Embryonic facial prominence (tissue), 1 donor: ENCODE results near the gene ASB2.

Experiments used
- DNase-seq: peaks from one replicate; pipeline ENCODE4 v3.0.0-alpha.2; 2016; ENCODE audit errors: extremely low spot score

ASB2 gene

DNA sequence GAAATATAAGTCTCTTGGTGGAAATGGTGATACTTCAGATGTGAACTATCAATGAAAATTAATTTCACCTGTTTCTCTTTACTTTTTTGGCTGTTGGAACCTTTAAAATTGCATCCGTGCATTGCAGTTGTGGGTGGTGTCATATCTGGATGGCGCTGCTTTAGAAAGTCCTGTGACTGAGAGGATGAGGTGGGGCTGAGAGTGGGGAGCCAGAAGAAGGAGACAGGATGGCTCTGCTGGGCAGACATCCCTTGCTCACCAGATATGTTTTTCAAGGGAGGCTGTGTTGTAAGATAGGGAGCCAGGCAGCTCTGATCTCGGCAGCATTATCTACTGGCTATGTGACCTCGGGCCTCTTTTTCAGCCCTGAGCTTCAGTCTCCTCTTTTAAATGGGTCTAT is 12.7 kb downstream of the ASB2 start:
- no peak for DNase-seq

DNA sequence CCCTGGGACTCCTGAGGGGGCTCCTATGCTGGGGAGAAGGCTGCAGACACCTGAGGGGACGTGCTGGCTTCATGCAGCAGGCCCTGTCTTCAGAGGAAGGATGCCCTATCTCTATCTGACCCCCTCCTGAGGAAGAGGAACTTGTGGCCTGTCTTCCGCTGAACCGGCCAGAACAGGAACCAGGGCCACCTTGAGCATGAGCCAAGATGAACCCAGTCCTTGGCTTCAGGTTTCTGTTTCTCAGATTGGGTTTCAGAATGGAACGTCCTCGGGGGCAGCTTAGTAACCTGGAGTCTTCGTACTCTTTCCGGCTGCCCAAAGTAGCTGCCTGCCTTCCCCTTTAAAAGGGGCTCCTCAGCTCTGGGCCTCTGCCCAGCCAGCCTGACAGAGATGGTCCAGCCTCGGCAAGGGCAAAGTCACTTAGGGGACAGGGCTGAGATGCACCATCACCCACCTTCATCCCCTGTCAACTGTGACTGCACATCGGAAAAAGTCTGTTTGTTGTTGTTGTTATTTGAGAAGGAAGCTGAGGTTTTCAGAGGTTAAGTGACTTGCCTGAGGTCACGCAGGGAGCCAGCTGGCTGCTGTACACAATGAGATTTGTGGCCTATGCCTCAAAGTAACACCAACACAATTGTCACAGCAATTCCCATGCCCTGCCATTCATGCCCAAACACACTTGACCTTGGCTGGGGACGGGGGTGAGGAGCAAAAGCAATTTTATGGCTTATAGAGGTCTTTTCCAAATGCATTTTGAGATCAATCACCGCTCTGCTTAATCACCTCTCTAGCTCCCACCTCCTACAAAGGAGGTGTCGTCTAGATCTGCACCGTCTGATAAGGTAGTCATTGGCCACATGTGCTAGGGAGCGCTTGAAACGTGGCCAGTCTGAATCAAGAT is 13.4 kb downstream of the ASB2 start:
- no peak for DNase-seq

DNA sequence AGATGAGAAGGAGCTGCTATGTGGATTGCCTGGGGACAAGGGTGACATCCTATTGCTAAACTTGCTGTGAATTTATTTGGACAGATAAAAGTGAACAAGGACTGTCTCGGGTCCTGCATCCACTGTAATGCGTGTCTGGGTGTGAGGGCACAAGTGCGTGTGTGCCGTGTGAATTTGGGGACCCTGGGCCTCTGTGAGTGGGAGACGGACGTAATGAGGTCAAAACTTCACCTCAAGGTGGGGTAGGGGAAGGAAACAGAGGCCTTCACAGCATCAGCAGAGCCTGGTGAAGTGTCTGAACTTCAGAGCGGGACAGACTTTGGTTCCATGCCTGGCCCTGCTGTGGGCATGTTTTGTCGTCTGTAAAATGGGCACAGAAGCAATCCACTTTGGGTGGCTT is 14.8 kb downstream of the ASB2 start:
- DNase-seq, result no peak

DNA sequence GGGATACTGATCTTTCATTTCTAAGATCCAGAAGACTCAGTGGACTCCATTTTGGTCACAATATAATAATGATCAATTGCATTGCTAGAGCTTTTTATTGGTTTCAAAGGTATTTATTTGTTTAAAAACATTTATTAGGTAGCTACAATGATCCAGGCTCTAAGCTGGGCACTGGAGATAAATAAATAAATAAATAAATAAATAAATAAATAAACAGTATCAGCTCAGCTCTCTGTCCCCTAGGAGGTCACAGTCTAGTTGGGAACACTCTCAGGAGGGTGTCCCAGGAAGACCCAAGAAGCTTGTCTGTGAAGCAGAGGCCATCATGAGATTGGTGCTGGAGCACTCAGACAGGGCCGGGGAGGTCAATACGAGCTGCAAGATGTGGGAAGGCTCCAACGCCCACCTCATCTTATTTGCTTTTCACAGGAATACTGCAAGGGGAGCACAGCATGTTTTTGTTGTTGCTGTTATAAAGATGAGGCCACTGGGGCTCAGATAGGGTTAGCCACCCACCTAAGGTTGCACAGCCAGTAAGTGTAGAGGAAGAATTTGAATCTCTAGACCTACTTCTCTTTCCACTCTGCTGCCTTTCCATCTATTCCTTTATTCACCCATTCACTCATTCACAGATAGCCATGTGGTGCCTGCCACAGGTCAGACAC is 15.5 kb downstream of the ASB2 start:
- no peak for DNase-seq

DNA sequence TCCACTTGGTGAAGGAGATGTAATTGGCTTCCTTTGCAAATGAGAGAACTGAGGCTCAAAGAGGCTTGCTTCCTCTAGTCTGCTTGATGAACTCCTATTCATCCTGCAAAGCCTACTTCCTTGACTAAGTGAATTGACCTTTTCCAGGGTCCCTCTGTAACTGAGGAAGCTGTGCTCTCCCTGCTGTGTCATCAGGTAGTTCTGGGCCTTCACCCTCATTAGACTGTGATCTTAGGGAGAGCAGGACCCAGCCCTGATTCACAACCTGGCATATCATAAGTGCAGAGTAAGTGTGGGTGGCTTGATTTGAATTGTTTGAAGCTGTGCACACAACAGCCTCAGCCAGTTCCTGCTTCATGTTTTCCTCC is 16.3 kb downstream of the ASB2 start:
- DNase-seq, result no peak

- DNase-seq, result no peak
Observed at GRCh38 chr14:93959239-93960107, 16.9 kb downstream of the ASB2 start.

- no peak for DNase-seq
Observed at GRCh38 chr14:93958567-93959238, 17.7 kb downstream of the ASB2 start.

DNA sequence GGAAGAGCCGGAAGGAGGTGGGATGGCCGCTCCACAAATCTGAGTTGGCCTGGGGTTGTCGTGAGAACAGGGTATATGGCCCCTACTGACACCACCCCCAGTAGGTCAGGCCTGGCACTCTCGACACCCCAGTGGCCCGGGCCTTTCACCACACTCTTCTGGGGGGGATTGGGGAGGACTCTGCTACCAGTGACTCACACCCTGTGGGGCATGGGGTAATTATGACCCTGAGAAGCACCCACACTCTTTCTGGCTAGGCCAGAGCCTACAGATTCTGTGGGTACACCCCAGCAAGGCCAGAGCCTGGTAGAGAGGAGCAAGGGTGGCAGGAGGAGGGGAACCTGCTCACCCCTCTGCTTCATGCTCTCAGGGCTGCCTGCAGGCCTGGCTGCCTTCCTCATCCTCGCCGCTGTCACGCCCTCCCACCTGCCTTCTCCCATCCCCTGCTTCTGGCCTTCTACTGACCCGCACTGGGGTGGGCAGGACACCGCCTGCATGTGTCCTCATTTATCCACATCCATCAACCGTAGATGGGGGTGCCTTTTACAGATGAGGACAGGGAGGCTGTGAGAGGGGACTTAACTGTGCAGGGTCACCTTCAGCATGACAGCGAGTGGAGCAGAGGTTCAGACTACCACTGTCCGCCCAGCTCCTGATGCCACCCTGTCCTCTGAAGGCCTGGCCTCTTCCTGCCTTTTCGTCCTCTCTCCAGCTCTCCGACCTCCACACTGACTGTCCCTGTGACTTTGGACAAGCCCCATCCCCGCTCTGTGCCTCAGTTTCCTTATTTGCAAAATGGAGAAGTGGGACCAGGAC is 18.4 kb downstream of the ASB2 start:
- no peak for DNase-seq

DNA sequence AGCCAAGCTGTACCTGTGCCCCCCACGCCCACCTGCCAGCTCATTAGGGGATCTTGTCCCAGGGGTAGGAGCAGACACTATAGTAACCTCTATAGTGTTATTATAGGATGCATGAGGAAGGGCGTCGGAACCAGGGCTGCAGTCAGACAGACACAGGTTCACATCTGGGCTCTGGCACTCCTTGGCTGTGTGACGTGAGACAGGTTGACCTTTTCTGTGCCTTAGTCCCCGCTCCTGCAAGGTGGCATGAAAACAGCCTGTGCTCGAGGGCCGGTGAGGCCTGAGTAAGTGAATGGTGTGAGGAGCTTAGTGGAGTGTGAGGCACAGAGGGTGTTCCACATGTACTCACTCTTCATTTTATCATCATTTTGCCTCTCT is 19.0 kb downstream of the ASB2 start:
- DNase-seq, result no peak

DNA sequence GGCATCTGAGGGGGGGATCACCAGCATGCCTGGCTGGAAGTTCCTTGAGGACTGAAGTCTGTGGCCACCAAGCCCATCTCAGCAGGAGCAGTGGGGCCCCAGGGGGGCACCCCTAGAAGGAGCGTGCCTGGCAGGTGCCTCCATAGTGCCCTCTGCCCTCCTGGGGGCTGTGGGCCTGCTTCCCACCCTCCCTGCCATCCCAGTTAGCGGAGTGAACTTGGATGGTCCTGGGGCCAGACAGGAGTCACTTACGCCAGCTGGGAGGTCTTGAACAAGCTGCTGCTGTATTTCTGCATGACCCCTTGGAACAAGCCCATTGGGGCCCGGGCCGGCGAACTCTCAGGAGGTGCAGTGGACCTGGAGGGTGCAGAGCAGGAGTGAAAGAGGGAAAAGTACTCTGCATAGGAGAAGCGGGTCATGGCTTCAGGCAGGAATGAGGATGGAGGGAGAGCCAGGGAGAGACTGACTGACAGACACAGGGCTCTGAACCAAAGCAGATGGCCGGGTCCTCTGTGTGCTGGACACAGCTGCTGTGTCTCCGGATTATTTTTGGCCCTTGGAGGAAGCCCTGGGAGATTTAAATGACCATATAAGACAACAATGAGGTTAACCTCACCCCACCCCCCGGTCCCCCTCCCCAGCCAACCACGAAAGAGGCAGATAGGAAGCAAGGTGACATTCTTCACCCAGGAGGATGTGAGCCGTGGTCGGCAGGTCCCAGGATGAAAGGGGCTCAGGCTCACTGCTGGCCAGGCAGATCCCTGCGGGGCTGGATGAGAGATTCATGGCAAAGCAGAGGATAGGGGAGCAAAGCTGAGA is 19.6 kb downstream of the ASB2 start:
- DNase-seq, result no peak

DNA sequence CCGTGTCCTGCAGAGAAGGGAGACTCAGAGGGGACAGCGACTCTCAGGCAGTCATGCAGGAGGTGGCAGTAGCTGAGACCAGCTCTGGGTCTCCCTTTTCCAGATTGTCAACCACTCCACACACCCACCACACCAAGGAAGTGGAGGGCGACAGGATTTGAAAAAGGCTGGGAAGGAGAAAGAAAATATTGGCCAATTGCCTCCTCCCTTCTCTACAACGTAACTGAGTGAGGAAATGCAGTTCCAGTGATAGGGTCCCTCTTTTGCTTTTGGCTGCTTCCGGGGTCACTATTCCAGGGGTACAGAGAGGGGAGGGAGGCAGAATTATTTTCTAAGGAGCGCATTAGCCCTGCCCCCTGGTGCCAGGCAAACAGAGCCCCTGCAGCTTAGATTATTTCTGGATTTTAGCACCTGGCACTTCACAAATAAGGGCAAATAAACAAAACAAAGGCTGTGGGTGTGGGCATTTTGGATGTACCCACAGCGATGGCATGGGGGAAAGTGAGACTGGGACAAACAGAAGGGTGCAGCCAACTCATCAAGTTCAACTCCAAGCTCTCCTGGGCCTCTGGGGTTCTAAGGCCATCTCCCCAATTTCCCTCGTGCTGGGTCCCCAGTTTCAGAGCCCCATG is 20.4 kb downstream of the ASB2 start:
- DNase-seq, result no peak

DNA sequence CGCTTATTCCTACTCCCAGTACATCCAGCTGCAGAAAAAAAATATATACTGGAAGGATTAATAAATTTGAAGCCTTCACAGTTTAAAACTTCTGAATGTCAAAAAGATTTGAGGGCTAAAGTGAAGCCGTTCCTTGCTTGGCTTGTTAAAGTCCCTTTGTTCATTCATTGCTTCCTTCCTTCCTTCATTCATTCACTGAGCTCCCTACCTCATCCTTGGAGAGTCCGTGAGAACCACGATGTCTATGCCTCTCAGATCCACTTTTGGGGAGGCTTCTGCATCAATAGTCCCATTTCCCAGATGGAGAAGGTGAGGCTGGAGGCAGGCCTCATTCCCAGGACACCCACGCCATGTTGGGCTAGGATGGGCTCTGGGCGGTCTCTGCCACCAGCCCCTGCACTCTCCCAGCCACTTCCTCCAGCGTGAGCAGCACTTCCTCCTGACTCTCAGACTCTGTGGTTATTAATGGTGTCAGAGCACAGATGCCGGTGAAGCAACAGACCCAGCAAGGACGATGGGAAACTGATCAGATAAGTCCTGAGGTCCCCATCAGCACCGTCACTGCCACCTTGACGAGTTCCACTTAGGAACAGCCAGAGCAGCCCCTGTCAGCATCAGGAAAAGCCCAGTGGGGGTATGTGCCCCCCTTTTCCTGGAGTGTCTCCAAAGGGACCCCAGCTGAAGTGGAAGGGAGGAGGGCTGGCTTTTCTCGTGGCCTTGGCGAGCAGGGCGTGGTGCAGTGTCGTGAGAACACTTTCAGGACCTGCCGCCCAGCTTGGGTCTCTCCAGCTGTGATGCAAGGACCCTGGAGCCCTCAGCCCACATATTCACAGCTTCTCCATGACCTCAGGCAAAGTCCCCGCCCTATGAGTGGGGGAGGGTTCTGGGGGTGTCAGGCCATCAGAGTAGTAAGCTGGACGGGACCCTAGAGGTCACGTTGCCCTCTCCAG is 21.2 kb downstream of the ASB2 start:
- no peak for DNase-seq

DNA sequence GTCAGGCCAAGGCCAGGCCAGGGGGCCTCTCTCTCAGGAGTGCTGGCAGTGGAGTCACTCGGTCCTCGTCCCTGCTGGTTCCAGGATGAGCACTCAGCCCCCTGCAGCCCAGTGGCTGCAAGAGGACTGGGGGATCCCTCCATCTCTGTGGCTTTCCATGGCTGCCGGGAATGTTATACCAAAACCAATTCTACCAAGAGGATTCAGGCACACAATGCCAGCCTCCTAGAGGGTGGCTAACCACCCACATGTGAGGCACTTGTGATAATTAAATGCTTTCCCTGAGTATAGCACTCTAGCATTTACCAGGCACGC is 21.9 kb downstream of the ASB2 start:
- DNase-seq, result no peak

DNA sequence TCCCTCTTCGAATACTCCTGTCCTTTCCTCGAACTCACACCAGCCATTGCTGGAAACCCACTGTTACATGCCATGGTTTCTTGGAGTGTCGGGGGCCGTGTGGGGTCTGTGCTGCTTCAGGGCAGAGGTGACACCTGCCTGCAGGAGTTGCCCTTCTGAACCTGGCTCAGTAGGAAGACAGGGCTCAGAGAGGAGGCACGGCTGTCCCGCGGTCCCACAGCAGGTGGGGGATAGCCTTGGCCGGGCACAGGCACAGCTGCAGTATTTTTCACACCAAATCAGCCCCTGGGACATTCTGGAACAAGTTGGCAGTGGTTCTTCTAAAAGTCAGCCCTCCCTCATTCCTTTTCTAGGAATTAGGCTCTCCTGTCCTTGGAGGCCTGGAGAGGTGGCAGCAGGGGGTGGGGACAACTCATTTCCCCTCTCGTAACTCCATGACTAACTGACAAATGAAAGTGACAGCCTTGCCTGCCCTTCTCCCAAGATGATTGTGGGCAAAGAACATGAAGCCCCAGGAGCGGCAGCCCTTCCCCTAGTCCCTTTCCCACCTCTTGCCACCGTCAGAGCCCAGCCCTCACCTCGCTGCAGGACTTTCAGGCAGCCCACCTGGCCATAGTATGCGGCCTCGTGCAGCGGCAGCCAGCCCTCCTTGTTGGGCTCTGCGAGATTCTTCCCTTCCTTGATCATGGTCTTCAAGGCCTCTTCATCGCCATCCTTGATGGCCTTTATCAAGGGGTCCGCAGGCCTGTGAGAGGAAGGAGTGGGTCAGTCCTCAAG is 22.4 kb downstream of the ASB2 start:
- no peak for DNase-seq

- no peak for DNase-seq
Observed at GRCh38 chr14:93953263-93953662, 23.1 kb downstream of the ASB2 start.

GRCh38 chr14:93952829-93953228 is 23.5 kb downstream of the ASB2 start:
- no peak for DNase-seq

DNA sequence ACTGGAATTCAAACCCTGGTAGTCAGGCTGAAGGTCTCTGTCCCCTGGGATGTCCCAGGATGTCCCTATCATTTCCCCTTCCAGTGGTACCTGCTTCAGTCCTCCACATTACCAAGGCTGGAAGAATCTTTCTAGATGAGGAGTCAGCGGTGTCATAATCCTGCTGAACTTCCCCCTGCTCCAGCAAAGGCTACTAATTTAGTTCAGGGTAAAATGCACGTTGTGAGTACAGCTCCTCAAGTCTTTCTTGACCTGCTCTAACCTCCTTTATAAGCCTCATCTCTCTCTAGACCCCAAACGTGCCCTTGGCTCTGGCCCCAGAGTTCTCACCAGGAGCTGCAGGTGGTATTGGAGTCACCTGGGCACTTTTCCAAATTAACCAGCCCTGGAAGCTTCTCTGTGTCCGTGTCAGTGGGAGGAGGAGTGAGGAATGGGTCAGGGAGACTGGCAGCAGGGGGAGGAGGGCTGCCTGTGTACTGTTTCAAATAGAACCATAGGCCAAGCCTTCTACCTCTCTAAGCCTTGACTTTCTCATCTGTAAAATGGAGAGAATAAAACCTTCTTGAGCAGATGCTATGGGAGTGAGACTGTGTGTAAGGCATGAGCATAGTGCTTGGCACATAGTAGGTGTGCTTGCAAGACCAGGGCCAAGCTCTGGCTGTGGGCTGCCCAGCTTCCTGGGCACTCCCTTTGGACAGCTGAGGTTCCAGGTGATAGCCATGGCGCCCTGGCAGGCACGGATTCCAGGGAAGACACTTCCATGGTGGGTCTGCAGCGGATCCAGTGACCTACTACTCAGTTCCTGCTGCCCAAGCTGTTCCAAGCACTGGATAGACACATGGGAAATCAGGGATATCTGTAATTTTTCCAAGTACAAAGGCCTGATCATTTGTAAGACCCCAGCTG is 24.5 kb downstream of the ASB2 start:
- DNase-seq, result no peak
